H1 (cell line): ENCODE measurements around the gene PTGDS. TPM values are rescaled to one million over a fixed set of nuclear protein-coding genes. Genes with fewer than 3 reads are reported as not detected.

Experiments
- RBBP5 ChIP-seq: IDR thresholded peaks from 2 replicates; pipeline ENCODE4 v1.7.1; 2012; ENCODE audit warnings: low read depth, mild to moderate bottlenecking, inconsistent platforms, low read length, moderate library complexity, borderline replicate concordance
- polyA plus RNA-seq, 7 experiments: library from polyadenylated mRNA; depleted of rRNA in 3 of 7; stranded (reverse) in 5 of 7; unstranded in 2 of 7; fragments of >200 nt in 5 of 7; fragments of 200-250 nt in 2 of 7; gene quantifications; 1 replicate in 5 of 7; 2 replicates in 1 of 7; 4 replicates in 1 of 7; pipeline versions ENCODE4 v1.2.1 to v1.2.3, GENCODE V29; 2011 to 2013; ENCODE audit warnings: missing spikeins in 2 of 7, mixed read lengths in 2 of 7
- total RNA-seq: library from RNA; stranded (reverse); fragmentation: NEBNext Ultra II Directional; extraction: Animal tissue kit (Norgen Biotek cat#: 25700); gene quantifications from 2 replicates; pipeline ENCODE4 v1.2.1, GENCODE V29; 2021

PTGDS gene
- total and polyA plus RNA-seq, 2 of the 8 experiments (the other 6 are each of a cell fraction or from before 2014, with no cell fraction given) = 1.7 to 2.3 TPM

- no peak for TF ChIP-seq RBBP5
- TF ChIP-seq, all 59 proteins: peak for 0
Measured at GRCh38 chr9:136942881-136943230, 34.4 kb upstream of the PTGDS start (continued).
